GM12873 (cell line): ENCODE measurements around the gene ASIC3.

ENCODE experiments used
- TF ChIP-seq, protein P1 (sequence below): IDR thresholded peaks from 2 replicates; pipeline ENCODE4 v1.5.1; 2012; ENCODE audit warnings: low read depth, mild to moderate bottlenecking, moderate library complexity, low read length, control low read depth; ENCODE audit not compliant: insufficient read depth; ENCODE audit errors: missing control alignments

ASIC3 gene

GRCh38 chr7:151010307-151011096, 37.8 kb upstream of the ASIC3 start:
- TF ChIP-seq, protein P1, sequence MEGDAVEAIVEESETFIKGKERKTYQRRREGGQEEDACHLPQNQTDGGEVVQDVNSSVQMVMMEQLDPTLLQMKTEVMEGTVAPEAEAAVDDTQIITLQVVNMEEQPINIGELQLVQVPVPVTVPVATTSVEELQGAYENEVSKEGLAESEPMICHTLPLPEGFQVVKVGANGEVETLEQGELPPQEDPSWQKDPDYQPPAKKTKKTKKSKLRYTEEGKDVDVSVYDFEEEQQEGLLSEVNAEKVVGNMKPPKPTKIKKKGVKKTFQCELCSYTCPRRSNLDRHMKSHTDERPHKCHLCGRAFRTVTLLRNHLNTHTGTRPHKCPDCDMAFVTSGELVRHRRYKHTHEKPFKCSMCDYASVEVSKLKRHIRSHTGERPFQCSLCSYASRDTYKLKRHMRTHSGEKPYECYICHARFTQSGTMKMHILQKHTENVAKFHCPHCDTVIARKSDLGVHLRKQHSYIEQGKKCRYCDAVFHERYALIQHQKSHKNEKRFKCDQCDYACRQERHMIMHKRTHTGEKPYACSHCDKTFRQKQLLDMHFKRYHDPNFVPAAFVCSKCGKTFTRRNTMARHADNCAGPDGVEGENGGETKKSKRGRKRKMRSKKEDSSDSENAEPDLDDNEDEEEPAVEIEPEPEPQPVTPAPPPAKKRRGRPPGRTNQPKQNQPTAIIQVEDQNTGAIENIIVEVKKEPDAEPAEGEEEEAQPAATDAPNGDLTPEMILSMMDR, result no peak

DNA sequence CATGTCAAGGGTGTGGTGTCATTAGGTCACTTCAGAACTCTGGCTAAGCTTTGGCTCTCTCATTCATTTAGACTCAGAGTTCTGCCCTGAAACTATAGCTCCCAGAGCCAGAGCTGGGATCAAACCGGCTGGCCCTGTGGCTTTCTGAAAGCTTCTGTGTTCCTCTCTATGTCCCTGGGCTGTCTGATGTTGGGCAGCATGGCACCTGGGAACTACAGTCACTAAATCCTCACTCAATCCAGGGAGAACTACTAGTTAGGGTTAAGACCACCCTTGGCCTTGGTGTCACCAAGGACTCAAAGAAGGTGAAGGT, 37.3 kb upstream of the ASIC3 start:
- TF ChIP-seq, protein P1, result no peak

- TF ChIP-seq, protein P1, result no peak
Measured at GRCh38 chr7:151012031-151012692, 36.2 kb upstream of the ASIC3 start.

DNA sequence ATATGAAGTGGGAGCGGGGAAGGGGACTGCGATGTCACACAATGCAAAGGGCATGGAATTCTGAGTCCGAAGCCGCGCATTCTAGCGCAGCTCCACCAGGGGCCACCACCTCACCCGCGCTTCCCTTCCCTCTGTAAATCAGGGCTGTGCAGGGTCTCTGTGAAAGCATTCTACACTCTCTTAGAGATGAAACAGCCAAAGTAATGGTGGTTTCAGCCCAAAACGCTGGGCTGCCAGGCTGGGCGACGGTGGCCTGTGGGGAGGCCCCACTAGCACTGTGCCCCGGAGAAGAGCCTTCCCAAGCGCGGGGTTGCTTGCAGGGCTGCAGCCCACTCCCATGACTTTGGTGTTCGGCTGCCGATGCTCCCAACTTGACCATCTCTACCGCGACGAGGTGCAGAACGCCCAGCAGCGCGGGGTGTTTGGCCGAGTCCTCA, 35.4 kb upstream of the ASIC3 start:
- TF ChIP-seq, protein P1, result peak; percentile 58

GRCh38 chr7:151013356-151013732, 35.0 kb upstream of the ASIC3 start:
- TF ChIP-seq, protein P1, result no peak

DNA sequence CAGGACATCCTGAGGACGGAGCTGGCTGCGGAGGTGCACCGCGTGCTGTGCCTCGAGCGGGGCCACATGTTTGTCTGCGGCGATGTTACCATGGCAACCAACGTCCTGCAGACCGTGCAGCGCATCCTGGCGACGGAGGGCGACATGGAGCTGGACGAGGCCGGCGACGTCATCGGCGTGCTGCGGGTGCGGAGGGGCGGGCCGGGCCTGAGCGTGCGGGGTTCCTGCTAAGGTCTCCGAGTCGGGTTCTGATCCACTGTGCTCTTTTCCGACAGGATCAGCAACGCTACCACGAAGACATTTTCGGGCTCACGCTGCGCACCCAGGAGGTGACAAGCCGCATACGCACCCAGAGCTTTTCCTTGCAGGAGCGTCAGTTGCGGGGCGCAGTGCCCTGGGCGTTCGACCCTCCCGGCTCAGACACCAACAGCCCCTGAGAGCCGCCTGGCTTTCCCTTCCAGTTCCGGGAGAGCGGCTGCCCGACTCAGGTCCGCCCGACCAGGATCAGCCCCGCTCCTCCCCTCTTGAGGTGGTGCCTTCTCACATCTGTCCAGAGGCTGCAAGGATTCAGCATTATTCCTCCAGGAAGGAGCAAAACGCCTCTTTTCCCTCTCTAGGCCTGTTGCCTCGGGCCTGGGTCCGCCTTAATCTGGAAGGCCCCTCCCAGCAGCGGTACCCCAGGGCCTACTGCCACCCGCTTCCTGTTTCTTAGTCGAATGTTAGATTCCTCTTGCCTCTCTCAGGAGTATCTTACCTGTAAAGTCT, 34.4 kb upstream of the ASIC3 start:
- TF ChIP-seq, protein P1, result peak; percentile 28

- TF ChIP-seq, protein P1, result no peak
Measured at GRCh38 chr7:151014950-151015349, 33.4 kb upstream of the ASIC3 start.
